B cell (primary cell): ENCODE measurements around the gene PUM1. TPM values are rescaled to one million over a fixed set of nuclear protein-coding genes. Genes with fewer than 3 reads are reported as not detected.

Experiments
- ATAC-seq: fragments of 200-7000 bp; cut with Tn5 transposase; one replicate; pipeline ENCODE4 v1.10.0; 2021; ENCODE audit warnings: low read depth, mild to moderate bottlenecking, moderate number of reproducible peaks, moderate library complexity
- CTCF ChIA-PET: fragments of 350-600 bp; sonication (Branson Sonifier 250); formaldehyde crosslinking; loops from one replicate; lab custom pipeline; 2021; ENCODE audit warnings: antibody characterized with exemption, inconsistent platforms; lab: Charles Lee
- POLR2A ChIA-PET: fragments of 350-600 bp; sonication (Branson Sonifier 250); formaldehyde crosslinking; loops from one replicate; lab custom pipeline; 2021; ENCODE audit warnings: antibody characterized with exemption; lab: Charles Lee
- DNase-seq: peaks from one replicate; pipeline ENCODE4 v3.0.0; 2013
- H2AFZ ChIP-seq: 2 replicates; pipeline ENCODE4 v1.6.1; 2012; ENCODE audit warnings: mild to moderate bottlenecking, low read depth, low read length; ENCODE audit not compliant: insufficient read depth, poor library complexity, severe bottlenecking
- H3K27ac ChIP-seq, 2 donors: 1 replicate in 1 of 2; 2 replicates in 1 of 2; pipeline ENCODE4 v1.5.1; 2012 to 2013; ENCODE audit warnings: low read length in 2 of 2, mild to moderate bottlenecking in 2 of 2, moderate library complexity in 1 of 2
- H3K27me3 ChIP-seq, 4 experiments: fragments of 200-600 bp in 1 of 4; sonication (generic) in 1 of 4; replicated peaks in 1 of 4; 1 replicate in 2 of 4; 2 replicates in 2 of 4; pipeline versions ENCODE4 v1.6.1 to v1.7.0; 2013 to 2016; ENCODE audit warnings: low read length in 3 of 4, mild to moderate bottlenecking in 2 of 4, mixed read lengths in 1 of 4, moderate library complexity in 1 of 4; ENCODE audit not compliant: insufficient read depth in 4 of 4, control insufficient read depth in 3 of 4; ENCODE audit errors: control extremely low read depth in 1 of 4
- H3K36me3 ChIP-seq, 2 experiments: replicated peaks in 1 of 2; 1 replicate in 1 of 2; 2 replicates in 1 of 2; pipeline versions ENCODE4 v1.6.1 to v1.7.1; 2013; ENCODE audit warnings: low read length in 1 of 2; ENCODE audit not compliant: insufficient read depth in 2 of 2, control insufficient read depth in 1 of 2; ENCODE audit errors: control extremely low read depth in 1 of 2, extremely low read depth in 1 of 2
- H3K4me1 ChIP-seq, 2 donors: fragments of 200-600 bp in 1 of 2; sonication (generic) in 1 of 2; 1 replicate in 1 of 2; 2 replicates in 1 of 2; pipeline versions ENCODE4 v1.5.1 to v1.6.1; 2013 to 2017; ENCODE audit warnings: low read length in 2 of 2; ENCODE audit not compliant: control insufficient read depth in 2 of 2, insufficient read depth in 2 of 2
- H3K4me2 ChIP-seq: replicated peaks from 2 replicates; pipeline ENCODE3; 2012; ENCODE audit warnings: mild to moderate bottlenecking, low read depth, low read length; ENCODE audit not compliant: poor library complexity, severe bottlenecking
- H3K4me3 ChIP-seq, 5 experiments: fragments of 200-600 bp in 1 of 5; sonication (generic) in 1 of 5; 1 replicate in 3 of 5; 2 replicates in 2 of 5; pipeline versions ENCODE4 v1.5.1 to v1.7.0; 2011 to 2016; ENCODE audit warnings: low read length in 4 of 5, mild to moderate bottlenecking in 4 of 5, low read depth in 2 of 5, control low read depth in 1 of 5, moderate library complexity in 1 of 5; ENCODE audit not compliant: insufficient read depth in 1 of 5; ENCODE audit errors: control extremely low read depth in 1 of 5, extremely low read depth in 1 of 5
- H3K79me2 ChIP-seq: fragments of 200-600 bp; sonication (generic); one replicate; pipeline ENCODE4 v1.6.0; 2016; ENCODE audit warnings: low read length; ENCODE audit not compliant: control insufficient read depth, insufficient read depth
- H3K9ac ChIP-seq: fragments of 200-600 bp; sonication (generic); 2 replicates; pipeline ENCODE4 v1.6.1; 2017; ENCODE audit warnings: mild to moderate bottlenecking, low read length, moderate library complexity
- H3K9me3 ChIP-seq, 3 donors: one replicate each; pipeline versions ENCODE4 v1.6.1 to v1.7.1; 2013; ENCODE audit warnings: low read length in 2 of 3; ENCODE audit not compliant: control insufficient read depth in 2 of 3, insufficient read depth in 1 of 3; ENCODE audit errors: control extremely low read depth in 1 of 3
- H4K20me1 ChIP-seq: 2 replicates; pipeline ENCODE4 v1.6.0; 2012; ENCODE audit warnings: mild to moderate bottlenecking, low read length; ENCODE audit not compliant: insufficient read depth, control insufficient read depth, poor library complexity, severe bottlenecking
- H3K27ac Mint-ChIP-seq: one replicate; pipeline ENCODE4 v1.8.0; 2021; ENCODE audit warnings: mixed read lengths
- H3K27me3 Mint-ChIP-seq: one replicate; pipeline ENCODE4 v1.8.0; 2021; ENCODE audit warnings: mixed read lengths
- H3K4me1 Mint-ChIP-seq: one replicate; pipeline ENCODE4 v1.8.0; 2021; ENCODE audit warnings: mixed read lengths
- H3K4me3 Mint-ChIP-seq: one replicate; pipeline ENCODE4 v1.8.0; 2021; ENCODE audit warnings: mixed read lengths
- H3K9me3 Mint-ChIP-seq: one replicate; pipeline ENCODE4 v1.8.0; 2022; ENCODE audit warnings: mixed read lengths; ENCODE audit not compliant: insufficient read depth
- EZH2 ChIP-seq: IDR thresholded peaks from 2 replicates; pipeline ENCODE4 v1.6.1; 2012; ENCODE audit warnings: borderline replicate concordance, low read depth, mild to moderate bottlenecking, moderate library complexity, low read length; ENCODE audit not compliant: insufficient read depth, poor library complexity, severe bottlenecking
- WGBS: methylation state at CpG from one replicate; pipeline ENCODE4 v1.1.5; 2013; ENCODE audit warnings: missing lambda C conversion rate; ENCODE audit not compliant: insufficient coverage; 5-methylcytosine and 5-hydroxymethylcytosine counted together
- intact Hi-C: fragments of 100-400 bp; cut with micrococcal nuclease; formaldehyde crosslinking; loops from one replicate; pipeline ENCODE4 v1.10.0; 2022
- polyA plus RNA-seq: library from polyadenylated mRNA; depleted of rRNA; stranded (reverse); fragments of >200 nt; gene quantifications from 2 replicates; pipeline ENCODE4 v1.2.3, GENCODE V29; 2012
- total RNA-seq, 2 donors: library from RNA; stranded (reverse); fragments of 120-200 nt in 1 of 2; gene quantifications; 1 replicate in 1 of 2; 2 replicates in 1 of 2; pipeline versions ENCODE4 v1.2.3 to v1.2.4, GENCODE V29; 2013 to 2022
- TF ChIP-seq, protein P1 (sequence below): fragments of 200-600 bp; IDR thresholded peaks from one replicate; pipeline ENCODE4 v1.8.0; 2022; ENCODE audit warnings: antibody characterized with exemption, mild to moderate bottlenecking

The PUM1 gene
- total and polyA plus RNA-seq, 2 donors (not counting 1 experiment from before 2014, with no cell fraction given): 52.8 to 177 TPM

DNA sequence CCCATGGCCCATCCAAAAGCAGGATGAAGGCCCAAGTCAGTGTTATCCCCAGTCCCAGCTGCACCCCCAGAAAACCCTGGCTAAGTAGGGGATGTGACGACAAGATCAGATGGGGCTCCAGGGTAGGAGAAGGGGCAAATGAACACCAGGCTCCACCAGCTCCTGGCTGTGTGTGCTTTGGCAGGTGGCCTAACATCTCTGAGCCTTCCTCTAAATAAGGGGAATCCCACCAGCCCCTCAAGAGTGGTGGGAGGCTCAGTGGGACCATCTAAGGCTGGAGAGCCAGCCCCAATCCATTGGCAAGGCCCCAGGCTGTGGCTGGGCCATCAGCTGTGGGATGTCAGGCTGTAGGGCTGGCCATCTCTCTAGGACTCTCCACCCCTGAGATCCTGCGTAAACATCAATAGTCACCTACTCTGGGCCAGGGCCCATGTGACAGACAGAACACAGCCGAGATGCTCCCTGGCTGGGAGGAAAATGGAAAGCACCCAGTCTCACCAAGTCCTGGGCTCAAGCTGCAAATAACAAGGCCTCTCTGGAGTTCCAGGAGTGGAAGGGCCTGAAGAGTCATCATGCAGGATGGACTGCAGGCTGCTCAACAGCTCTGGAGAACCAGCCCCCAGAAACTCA, 164.5 kb downstream of the PUM1 start:
- Mint-ChIP-seq H3K4me1 (peaks cover 14% of the 10 kb centered on the region), H3K27ac (no peak overlapping the region), H3K27me3 (peaks cover 26% of the 10 kb centered on the region), H3K4me3 (no peak overlapping the region), H3K9me3 (no peaks in the 10 kb centered on the region)
- no peaks in the 10 kb centered on the region for H3K9me3 ChIP-seq
- ChIA-PET CTCF (interaction anchor here (0.8 to 1.3 kb wide), 2 partner anchors 10 to 100 kb away, joined by 3 read pairs; no protein-coding TSS in a partner anchor), POLR2A (no interaction called here)
- intact Hi-C loops: loop anchor here (10.0 kb wide), 1 partner anchor 46 kb away; no protein-coding TSS in a partner anchor
- no peak overlapping the region for H2AFZ ChIP-seq
- no peaks in the 10 kb centered on the region for H4K20me1 ChIP-seq
- no peak overlapping the region for H3K4me2 ChIP-seq
- DNase-seq: no peak
- 93% methylated on average over 3 of the region's 3 CpGs for WGBS
- no peak overlapping the region for H3K9ac ChIP-seq
- ATAC-seq: no peak
- TF ChIP-seq, protein P1, sequence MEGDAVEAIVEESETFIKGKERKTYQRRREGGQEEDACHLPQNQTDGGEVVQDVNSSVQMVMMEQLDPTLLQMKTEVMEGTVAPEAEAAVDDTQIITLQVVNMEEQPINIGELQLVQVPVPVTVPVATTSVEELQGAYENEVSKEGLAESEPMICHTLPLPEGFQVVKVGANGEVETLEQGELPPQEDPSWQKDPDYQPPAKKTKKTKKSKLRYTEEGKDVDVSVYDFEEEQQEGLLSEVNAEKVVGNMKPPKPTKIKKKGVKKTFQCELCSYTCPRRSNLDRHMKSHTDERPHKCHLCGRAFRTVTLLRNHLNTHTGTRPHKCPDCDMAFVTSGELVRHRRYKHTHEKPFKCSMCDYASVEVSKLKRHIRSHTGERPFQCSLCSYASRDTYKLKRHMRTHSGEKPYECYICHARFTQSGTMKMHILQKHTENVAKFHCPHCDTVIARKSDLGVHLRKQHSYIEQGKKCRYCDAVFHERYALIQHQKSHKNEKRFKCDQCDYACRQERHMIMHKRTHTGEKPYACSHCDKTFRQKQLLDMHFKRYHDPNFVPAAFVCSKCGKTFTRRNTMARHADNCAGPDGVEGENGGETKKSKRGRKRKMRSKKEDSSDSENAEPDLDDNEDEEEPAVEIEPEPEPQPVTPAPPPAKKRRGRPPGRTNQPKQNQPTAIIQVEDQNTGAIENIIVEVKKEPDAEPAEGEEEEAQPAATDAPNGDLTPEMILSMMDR: no peak
- TF ChIP-seq EZH2: no peak
- peaks cover 0 to 19% (median 4%) of the 10 kb centered on the region in 4 experiments for H3K27me3 ChIP-seq
- no peaks in the 10 kb centered on the region for H3K79me2 ChIP-seq
- no peak overlapping the region for H3K27ac ChIP-seq
- no peak overlapping the region for H3K4me3 ChIP-seq
- H3K4me1 ChIP-seq: peaks cover 8 to 10% of the 10 kb centered on the region in 2 donors
- H3K36me3 ChIP-seq: no peaks in the 10 kb centered on the region

DNA sequence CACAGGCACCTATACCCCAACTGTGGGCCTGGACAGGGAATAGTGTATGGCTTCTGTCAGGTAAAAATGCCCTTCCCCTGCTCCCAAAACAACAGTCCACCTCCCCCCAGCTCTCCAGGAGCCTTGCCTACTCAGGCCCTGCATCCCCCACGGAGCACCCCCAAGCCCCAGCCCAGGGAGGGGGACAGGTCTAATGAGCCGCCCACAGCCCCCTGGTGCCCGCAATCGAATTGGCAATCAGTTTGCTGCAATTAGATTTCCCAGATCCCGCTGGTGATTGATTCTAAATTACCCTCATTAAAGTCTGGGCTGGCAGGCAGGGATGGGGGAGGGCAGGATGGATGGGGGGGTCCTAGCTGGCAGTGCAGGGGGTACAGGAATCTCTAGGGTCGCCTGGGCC, 165.0 kb downstream of the PUM1 start:
- Mint-ChIP-seq H3K4me3 (no peak overlapping the region), H3K27ac (no peak overlapping the region), H3K4me1 (peaks cover 14% of the 10 kb centered on the region), H3K27me3 (peaks cover 22% of the 10 kb centered on the region), H3K9me3 (no peaks in the 10 kb centered on the region)
- peaks cover 0 to 15% (median 5%) of the 10 kb centered on the region in 4 experiments for H3K27me3 ChIP-seq
- ATAC-seq (no peak), DNase-seq (no peak)
- H3K36me3 ChIP-seq: no peaks in the 10 kb centered on the region
- H3K4me1 ChIP-seq: peaks cover 8 to 10% of the 10 kb centered on the region in 2 donors
- 65% methylated on average over 2 of the region's 6 CpGs for WGBS
- H3K79me2 ChIP-seq: no peaks in the 10 kb centered on the region
- CTCF ChIA-PET: interaction anchor here (0.8 to 1.3 kb wide), 2 partner anchors 10 to 99 kb away, joined by 3 read pairs; no protein-coding TSS in a partner anchor
- H3K9me3 ChIP-seq: no peaks in the 10 kb centered on the region
- POLR2A ChIA-PET: no interaction called here
- no peaks in the 10 kb centered on the region for H4K20me1 ChIP-seq
- H3K4me2 ChIP-seq: no peak overlapping the region
- no peak for TF ChIP-seq EZH2
- TF ChIP-seq, protein P1: no peak
- no peak overlapping the region for H2AFZ ChIP-seq
- H3K4me3 ChIP-seq: no peak overlapping the region
- H3K27ac ChIP-seq: no peak overlapping the region
- H3K9ac ChIP-seq: no peak overlapping the region
- intact Hi-C loops: loop anchor here (10.0 kb wide), 1 partner anchor 46 kb away; no protein-coding TSS in a partner anchor
